ENCODE results near the gene BCL10. TPM values are rescaled to one million over a fixed set of nuclear protein-coding genes. Genes with fewer than 3 reads are reported as not detected.
A peak's percentile ranks its signal among the peaks of the same experiment; 100 is the strongest.

The BCL10 gene
- total RNA-seq, 1 experiment from 2014 or later = 34.1 TPM

DNA sequence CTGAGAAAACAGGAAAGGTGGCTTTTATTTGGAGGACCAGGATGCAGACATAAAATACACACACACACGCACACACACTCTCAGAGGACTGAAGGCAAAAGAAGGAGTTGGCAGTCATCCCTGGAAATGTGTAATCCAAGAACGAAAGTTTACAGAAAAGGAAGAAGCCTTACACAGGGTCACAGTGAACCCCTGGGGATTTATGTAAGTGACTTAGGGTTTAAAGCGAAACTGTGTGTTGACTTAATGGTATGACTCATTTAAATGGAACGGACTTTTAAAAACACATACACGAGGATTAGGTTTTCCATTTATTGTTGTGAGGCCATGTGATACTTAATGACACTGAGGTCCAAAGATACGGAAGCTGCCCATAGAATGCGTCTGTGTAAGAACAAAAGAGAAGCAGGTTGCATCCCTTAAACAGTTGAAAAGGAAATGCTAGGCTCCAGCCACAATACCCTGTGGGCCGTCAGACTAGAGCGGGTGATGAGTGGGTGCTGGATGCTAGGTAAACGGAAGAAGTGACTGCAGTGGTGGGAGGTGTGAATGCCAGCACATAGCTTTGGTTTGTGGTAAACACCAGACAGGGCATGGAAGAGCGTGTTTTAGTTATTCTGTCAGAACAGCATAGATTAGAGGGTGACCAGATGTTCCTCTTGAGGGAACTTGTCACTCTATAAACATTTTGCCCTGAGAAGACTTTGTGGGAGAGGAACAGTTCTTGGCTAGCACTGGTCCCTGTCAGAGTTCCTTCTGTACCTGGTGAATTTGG is 21.6 kb upstream of the BCL10 start:
- peak; percentile 99 for DNase-seq (ENCODE audit: low read depth)

GRCh38 chr1:85297538-85297854 is 21.1 kb upstream of the BCL10 start:
- no peak for DNase-seq (ENCODE audit: low read depth)

DNA sequence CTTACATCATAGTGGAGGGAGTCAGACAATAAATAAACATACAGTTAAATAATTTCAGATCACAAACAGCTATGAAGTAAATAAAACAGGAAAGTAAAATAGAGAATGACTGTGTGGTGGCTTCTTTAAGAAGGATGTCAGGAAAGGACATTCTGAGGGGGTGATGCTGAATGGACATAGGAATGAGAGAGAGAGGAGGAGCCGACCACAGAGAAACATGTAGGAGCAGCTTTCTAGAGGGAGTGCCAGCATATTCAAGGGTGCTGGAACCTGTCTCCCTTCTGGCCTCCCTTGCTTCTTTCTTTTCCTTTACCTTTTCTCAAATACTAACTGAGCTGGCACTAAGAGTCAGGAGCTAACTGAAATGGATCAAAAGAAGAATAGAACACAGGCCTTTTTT is 20.5 kb upstream of the BCL10 start:
- no peak for DNase-seq (ENCODE audit: low read depth)

DNA sequence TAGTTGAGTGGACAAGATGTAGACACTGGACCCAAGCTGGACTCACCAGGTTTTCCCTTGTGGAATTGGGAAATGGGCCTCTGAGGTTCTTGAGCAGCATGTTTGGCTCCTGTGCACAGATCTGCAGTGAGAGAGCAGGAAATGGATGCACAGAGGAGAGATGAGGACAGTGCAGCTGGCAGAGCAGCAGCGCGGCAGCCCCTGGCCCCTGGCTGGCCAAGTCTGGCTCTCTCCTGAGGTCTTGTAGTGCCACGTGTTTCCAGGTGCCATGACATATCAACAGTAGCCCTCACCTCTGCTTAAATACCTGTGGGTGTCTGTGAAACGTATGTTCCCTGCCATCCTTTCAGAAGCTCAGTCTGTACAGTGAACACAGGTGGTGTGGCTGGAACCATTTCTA is 19.2 kb upstream of the BCL10 start:
- DNase-seq (ENCODE audit: low read depth) = no peak

- DNase-seq (ENCODE audit: low read depth) = peak; percentile 51
These were observed 18.6 kb upstream of the BCL10 start for GRCh38 chr1:85295006-85295431.

DNA sequence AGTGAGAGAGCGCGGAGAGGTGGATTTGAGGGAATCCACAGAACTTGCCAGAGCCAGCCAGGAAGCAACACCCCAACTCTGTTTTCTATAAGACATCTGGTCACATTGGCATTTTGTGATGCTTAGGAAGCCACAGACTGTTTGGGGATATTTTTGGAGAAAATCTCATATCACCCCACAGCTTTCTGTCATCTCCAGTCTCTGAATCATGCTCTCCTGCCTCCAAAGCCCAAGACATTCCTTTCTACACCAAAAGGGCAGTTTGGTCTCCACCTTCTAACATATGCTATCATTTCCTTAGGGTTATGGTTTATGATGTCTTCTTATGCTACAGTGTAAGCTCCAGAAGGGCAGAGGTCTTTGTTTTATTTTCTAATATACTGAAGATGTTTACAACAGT is 14.4 kb upstream of the BCL10 start:
- no peak for DNase-seq (ENCODE audit: low read depth)

GRCh38 chr1:85289848-85290335 is 13.5 kb upstream of the BCL10 start:
- no peak for DNase-seq (ENCODE audit: low read depth)

- peak; percentile 89 for DNase-seq (ENCODE audit: low read depth)
These were observed 12.9 kb upstream of the BCL10 start for GRCh38 chr1:85289207-85289847.

DNA sequence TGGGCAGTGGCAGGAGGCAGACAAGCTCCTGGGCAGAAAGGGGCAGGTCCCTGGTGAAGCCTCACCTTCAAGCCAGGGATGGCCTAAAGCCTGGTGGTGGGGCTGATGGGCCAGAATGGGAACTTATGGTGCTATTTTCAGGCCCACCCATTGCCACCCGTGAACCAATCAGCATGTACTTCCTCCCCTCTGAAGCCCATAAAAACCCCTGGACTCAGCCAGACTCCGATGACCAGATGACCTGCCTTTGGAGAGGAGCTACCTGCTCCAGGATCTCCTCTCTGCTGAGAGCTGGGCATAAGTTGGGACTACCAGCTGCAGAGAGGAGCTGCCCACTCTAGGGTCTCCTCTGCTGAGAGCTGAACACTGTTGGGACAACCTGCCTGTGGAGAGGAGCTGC is 7.8 kb upstream of the BCL10 start:
- no peak for DNase-seq (ENCODE audit: low read depth)

- DNase-seq (ENCODE audit: low read depth) = peak; percentile 54
These were observed 7.2 kb upstream of the BCL10 start for GRCh38 chr1:85283475-85284199.

- DNase-seq (ENCODE audit: low read depth) = no peak
These were observed 6.0 kb upstream of the BCL10 start for GRCh38 chr1:85282424-85282823.

- no peak for DNase-seq (ENCODE audit: low read depth)
These were observed 4.2 kb upstream of the BCL10 start for GRCh38 chr1:85280636-85281035.

- no peak for DNase-seq (ENCODE audit: low read depth)
These were observed 3.1 kb upstream of the BCL10 start for GRCh38 chr1:85279458-85280080.

GRCh38 chr1:85278853-85279314 is 2.5 kb upstream of the BCL10 start:
- DNase-seq (ENCODE audit: low read depth) = peak; percentile 97

- no peak for DNase-seq (ENCODE audit: low read depth)
These were observed 1.4 kb upstream of the BCL10 start for GRCh38 chr1:85277802-85278201.

DNA sequence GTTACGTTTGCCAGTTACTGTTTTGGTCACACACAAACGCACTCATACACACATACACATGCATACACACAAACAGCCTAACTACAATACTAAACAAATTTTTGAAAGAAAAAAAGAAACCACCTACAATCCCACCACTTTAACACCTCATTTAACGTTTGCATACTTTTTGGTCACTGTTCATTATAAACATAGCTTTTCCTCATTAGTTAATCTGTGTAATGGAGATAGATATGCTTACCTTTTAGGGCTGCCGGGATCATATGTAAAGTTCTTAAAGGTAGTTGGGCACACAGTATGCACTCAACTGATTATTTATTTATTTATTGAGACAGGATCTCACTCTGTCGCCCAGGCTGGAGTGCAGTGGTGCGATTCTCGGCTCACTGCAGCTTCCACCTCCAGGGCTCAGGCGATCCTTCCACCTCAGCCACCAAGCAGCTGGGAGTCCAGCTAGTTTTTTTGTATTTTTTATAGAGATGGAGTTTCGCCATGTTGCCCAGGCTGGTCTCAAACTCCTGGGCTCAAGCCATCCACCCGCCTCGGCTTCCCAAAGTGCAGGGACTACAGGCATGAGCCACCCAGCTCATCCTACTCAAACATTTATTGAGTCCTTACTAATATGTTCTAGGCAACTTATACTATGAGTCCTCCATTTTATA is 677 bp upstream of the BCL10 start:
- DNase-seq (ENCODE audit: low read depth) = no peak

DNA sequence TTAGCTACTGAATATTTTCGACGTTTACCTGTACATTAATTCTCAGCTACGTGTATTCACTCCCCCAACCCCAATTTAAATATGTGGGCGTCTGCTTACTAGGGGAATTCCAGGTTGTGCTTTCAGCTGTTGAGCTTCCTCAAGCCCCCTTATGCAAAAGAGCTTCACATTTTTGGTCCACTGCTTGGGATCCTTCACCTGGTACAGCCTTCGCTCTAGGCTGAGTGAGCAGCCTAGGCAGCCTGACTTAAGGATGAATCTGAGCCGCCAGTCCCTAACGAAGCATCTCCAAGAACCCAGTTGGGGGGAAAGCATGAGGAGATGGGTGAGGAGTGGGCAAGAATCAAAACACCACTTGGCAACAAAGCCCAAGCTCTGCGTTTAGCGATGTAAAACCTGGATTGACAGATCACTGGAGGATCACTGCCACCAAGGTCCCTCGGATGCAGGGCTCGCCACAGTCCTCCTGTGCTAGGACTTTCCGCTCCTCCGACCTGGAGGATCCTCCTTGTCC is 674 bp downstream of the BCL10 start:
- DNase-seq (ENCODE audit: low read depth) = no peak

GRCh38 chr1:85274969-85275453 is 1.4 kb downstream of the BCL10 start:
- peak; percentile 73 for DNase-seq (ENCODE audit: low read depth)

- DNase-seq (ENCODE audit: low read depth) = no peak
These were observed 3.0 kb downstream of the BCL10 start for GRCh38 chr1:85273397-85273796.

DNA sequence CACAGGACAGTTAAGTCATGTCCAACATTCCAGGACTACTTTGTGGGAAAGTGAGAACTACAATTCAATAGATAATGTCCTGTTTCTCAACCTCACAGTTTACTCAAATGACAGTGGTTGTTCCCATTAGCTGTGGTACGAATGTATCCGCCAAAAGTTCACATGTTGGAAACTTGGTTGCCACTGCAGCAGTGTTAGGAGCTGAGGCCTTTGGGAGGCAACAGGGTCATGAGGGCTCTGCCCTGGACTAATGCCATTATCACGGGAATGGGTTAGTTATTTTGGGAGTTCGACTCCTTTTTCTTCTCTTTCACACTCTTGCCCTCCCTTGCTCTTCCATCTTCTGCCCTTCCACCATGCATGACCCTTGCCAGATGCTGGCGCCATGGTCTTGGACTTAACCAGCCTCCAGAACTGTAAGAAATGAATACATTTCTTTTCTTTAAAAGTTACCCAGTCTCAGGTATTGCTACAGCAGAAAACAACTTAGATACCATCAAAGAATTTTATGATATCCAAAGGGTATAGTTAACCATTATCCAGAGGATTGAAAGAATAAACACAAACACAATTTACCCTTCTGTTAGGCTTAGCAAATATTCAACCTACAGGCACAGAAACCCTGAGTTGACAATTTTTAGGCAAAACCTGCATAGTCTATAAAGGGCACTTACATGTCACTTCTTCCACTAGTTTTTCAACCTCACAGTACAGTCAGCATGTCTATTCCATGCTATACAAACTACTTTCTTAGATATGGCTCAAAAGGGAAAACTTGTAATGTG is 7.4 kb downstream of the BCL10 start:
- DNase-seq (ENCODE audit: low read depth) = no peak
